Suprapubic skin (tissue), 4 donors: ENCODE results near the gene MYBPH. TPM values are rescaled to one million over a fixed set of nuclear protein-coding genes. Genes with fewer than 3 reads are reported as not detected.

ENCODE experiments used
- DNase-seq, 2 donors: peaks; one replicate each; pipeline ENCODE4 v3.0.0-alpha.2; 2019; ENCODE audit warnings: low spot score in 2 of 2
- H3K27ac ChIP-seq: fragments of 200-600 bp; sonication (generic); one replicate; pipeline ENCODE4 v1.5.1; 2019
- H3K27me3 ChIP-seq: fragments of 200-600 bp; sonication (generic); one replicate; pipeline ENCODE4 v1.5.1; 2019
- H3K36me3 ChIP-seq: fragments of 200-600 bp; sonication (generic); one replicate; pipeline ENCODE4 v1.5.1; 2019
- H3K4me1 ChIP-seq: fragments of 200-600 bp; sonication (generic); one replicate; pipeline ENCODE4 v1.5.1; 2019
- H3K4me3 ChIP-seq: fragments of 200-600 bp; sonication (generic); one replicate; pipeline ENCODE4 v1.5.1; 2019; ENCODE audit warnings: mild to moderate bottlenecking
- H3K9me3 ChIP-seq: fragments of 200-600 bp; sonication (generic); one replicate; pipeline ENCODE4 v1.5.1; 2019
- EP300 ChIP-seq: sonication (generic); formaldehyde crosslinking; IDR thresholded peaks from one replicate; pipeline ENCODE4 v1.6.1; 2017; ENCODE audit warnings: antibody characterized with exemption
- POLR2A ChIP-seq, 2 donors: fragments of 450-650 bp; IDR thresholded peaks; one replicate each; pipeline ENCODE4 v1.6.1; 2017; ENCODE audit warnings: antibody characterized with exemption in 2 of 2, mild to moderate bottlenecking in 2 of 2, moderate library complexity in 2 of 2
- POLR2AphosphoS5 ChIP-seq, 3 donors: sonication (generic); formaldehyde crosslinking; IDR thresholded peaks; one replicate each; pipeline ENCODE4 v1.6.1; 2017; ENCODE audit warnings: antibody characterized with exemption in 3 of 3
- WGBS: methylation state at CpG from one replicate; pipeline ENCODE4 v1.1.5; 2018; 5-methylcytosine and 5-hydroxymethylcytosine counted together
- total RNA-seq, 4 donors: library from RNA; depleted of rRNA; stranded (reverse); fragments of >200 nt; gene quantifications; one replicate each; pipeline ENCODE4 v1.1.0, GENCODE V29; 2016
- TF ChIP-seq, protein P1 (sequence below), 2 donors: fragments of 200-600 bp in 1 of 2; fragments of 450-650 bp in 1 of 2; sonication (generic) in 1 of 2; IDR thresholded peaks; one replicate each; pipeline ENCODE4 v1.5.1; 2016 to 2019; ENCODE audit warnings: antibody characterized with exemption in 2 of 2, mild to moderate bottlenecking in 1 of 2, moderate library complexity in 1 of 2

MYBPH gene
- total RNA-seq, 4 donors from 2014 or later, result 0.26 TPM; not detected in 3

DNA sequence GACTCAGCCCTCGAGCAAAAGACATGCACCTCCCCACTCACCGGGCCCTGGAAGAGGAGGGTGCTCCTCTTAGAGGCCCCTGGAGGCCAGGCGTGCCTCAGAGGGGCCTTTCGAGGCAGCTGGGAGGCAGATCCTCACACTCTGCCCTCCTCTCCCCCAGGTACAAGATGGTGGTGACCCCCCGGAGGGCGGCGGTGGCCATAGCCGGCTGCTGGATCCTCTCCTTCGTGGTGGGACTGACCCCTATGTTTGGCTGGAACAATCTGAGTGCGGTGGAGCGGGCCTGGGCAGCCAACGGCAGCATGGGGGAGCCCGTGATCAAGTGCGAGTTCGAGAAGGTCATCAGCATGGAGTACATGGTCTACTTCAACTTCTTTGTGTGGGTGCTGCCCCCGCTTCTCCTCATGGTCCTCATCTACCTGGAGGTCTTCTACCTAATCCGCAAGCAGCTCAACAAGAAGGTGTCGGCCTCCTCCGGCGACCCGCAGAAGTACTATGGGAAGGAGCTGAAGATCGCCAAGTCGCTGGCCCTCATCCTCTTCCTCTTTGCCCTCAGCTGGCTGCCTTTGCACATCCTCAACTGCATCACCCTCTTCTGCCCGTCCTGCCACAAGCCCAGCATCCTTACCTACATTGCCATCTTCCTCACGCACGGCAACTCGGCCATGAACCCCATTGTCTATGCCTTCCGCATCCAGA lies 10.4 kb downstream of the MYBPH start:
- no peaks in the 10 kb centered on the region for H3K36me3 ChIP-seq
- 94% methylated on average over 28 of the region's 28 CpGs for WGBS
- H3K27me3 ChIP-seq, result peaks cover 16% of the 10 kb centered on the region
- no peak overlapping the region for H3K27ac ChIP-seq
- H3K4me1 ChIP-seq, result no peaks in the 10 kb centered on the region
- no peak overlapping the region for H3K4me3 ChIP-seq
- DNase-seq, result no peak
- H3K9me3 ChIP-seq, result no peaks in the 10 kb centered on the region
- TF ChIP-seq, protein P1, sequence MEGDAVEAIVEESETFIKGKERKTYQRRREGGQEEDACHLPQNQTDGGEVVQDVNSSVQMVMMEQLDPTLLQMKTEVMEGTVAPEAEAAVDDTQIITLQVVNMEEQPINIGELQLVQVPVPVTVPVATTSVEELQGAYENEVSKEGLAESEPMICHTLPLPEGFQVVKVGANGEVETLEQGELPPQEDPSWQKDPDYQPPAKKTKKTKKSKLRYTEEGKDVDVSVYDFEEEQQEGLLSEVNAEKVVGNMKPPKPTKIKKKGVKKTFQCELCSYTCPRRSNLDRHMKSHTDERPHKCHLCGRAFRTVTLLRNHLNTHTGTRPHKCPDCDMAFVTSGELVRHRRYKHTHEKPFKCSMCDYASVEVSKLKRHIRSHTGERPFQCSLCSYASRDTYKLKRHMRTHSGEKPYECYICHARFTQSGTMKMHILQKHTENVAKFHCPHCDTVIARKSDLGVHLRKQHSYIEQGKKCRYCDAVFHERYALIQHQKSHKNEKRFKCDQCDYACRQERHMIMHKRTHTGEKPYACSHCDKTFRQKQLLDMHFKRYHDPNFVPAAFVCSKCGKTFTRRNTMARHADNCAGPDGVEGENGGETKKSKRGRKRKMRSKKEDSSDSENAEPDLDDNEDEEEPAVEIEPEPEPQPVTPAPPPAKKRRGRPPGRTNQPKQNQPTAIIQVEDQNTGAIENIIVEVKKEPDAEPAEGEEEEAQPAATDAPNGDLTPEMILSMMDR (IDR thresholded peaks at IDR 0.05), result no peak
- TF ChIP-seq POLR2AphosphoS5 (IDR thresholded peaks at IDR 0.05) (no peak), EP300 (no peak), POLR2A (IDR thresholded peaks at IDR 0.05) (no peak)

DNA sequence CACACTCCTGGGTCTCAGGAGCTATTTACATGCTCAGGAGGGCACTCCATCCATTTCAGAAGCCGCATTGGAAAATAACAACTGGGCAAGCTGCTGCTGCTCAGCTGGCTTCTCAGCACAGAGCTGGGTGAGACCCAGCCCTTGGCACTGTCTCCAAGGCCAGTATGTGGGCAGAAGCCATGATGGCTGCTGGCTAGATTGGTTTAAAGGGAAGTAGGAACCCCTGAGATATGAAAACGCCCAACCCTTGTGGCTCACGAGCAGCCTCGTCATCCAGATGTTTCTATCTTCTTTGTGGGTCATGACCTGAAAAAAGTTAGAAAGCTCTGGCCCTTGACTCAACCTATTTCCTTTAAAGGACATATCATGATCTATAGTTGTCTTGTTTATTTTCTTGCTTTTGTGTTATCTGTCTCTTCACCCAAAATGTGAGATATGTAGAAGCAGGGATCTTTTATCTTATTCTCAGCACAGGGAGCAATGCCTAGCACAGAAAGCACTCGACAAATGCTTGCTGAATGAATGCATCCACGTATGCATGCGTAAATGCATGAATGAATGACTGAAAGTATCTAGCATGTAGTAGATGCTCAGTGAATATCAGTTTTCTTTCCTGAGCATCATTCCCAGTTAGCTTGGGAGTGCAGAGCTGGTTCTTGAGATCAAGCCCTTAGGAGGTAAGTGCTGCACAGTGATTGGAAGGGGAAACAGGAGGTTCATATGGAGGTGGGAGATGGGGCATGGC lies 11.6 kb downstream of the MYBPH start:
- Histone ChIP-seq H3K4me1 (no peaks in the 10 kb centered on the region), H3K9me3 (no peaks in the 10 kb centered on the region), H3K36me3 (no peaks in the 10 kb centered on the region), H3K27me3 (peaks cover 16% of the 10 kb centered on the region), H3K27ac (no peak overlapping the region), H3K4me3 (no peak overlapping the region)
- DNase-seq, result no peak
- TF ChIP-seq, protein P1 (IDR thresholded peaks at IDR 0.05), result no peak
- no peak for TF ChIP-seq POLR2AphosphoS5 (IDR thresholded peaks at IDR 0.05)
- no peak for TF ChIP-seq POLR2A (IDR thresholded peaks at IDR 0.05)
- TF ChIP-seq EP300, result no peak
- WGBS, result 64% methylated on average over 7 of the region's 7 CpGs

DNA sequence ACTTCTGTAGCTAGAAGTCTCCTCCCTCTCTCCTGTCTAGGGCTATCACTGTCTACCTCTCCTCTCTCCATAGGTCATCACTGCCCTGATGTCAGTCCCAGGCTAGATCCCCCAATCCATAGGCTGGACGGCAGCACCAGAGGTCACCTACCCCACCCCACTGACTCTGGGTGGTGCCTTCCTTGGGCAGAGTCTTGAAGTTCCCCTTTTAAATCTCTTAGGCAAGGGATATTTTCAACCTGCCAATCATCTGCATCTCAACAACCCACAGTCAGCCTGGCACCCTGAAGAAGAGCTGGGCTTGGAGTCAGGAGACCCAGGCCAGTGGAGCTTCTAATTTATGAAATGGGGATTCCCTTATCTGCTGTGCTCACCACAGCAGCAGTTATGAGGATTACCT lies 13.2 kb downstream of the MYBPH start:
- Histone ChIP-seq H3K27ac (no peak overlapping the region), H3K9me3 (no peaks in the 10 kb centered on the region), H3K36me3 (no peaks in the 10 kb centered on the region), H3K4me3 (no peak overlapping the region), H3K27me3 (peaks cover 16% of the 10 kb centered on the region), H3K4me1 (no peaks in the 10 kb centered on the region)
- TF ChIP-seq POLR2A (IDR thresholded peaks at IDR 0.05) (no peak), EP300 (no peak), POLR2AphosphoS5 (IDR thresholded peaks at IDR 0.05) (no peak)
- TF ChIP-seq, protein P1 (IDR thresholded peaks at IDR 0.05), result no peak
- 80% methylated on average over 1 of the region's 1 CpG for WGBS
- no peak for DNase-seq

DNA sequence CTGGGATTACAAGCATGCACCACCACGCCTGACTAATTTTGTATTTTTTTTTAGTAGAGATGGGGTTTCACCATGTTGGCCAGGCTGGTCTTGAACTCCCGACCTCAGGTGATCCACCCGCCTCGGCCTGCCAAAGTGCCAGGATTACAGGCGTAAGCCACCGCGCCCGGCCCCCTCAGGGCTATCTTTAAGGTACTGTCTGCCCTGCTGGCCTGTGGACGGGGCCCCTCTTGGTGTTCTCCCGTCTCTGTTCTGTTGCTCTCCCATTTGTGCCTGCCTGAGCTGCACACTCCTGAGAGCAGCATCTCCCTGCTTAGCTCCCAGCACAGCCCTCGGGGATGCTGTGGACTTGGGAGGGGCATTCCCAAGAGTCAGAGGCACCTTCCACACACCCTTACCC lies 13.9 kb downstream of the MYBPH start:
- WGBS, result 68% methylated on average over 11 of the region's 11 CpGs
- no peak overlapping the region for H3K4me3 ChIP-seq
- H3K27ac ChIP-seq, result no peak overlapping the region
- H3K4me1 ChIP-seq, result no peaks in the 10 kb centered on the region
- no peaks in the 10 kb centered on the region for H3K36me3 ChIP-seq
- TF ChIP-seq POLR2A (IDR thresholded peaks at IDR 0.05) (no peak), EP300 (no peak), POLR2AphosphoS5 (IDR thresholded peaks at IDR 0.05) (no peak)
- TF ChIP-seq, protein P1 (IDR thresholded peaks at IDR 0.05), result no peak
- H3K9me3 ChIP-seq, result no peaks in the 10 kb centered on the region
- DNase-seq, result no peak
- peaks cover 16% of the 10 kb centered on the region for H3K27me3 ChIP-seq

DNA sequence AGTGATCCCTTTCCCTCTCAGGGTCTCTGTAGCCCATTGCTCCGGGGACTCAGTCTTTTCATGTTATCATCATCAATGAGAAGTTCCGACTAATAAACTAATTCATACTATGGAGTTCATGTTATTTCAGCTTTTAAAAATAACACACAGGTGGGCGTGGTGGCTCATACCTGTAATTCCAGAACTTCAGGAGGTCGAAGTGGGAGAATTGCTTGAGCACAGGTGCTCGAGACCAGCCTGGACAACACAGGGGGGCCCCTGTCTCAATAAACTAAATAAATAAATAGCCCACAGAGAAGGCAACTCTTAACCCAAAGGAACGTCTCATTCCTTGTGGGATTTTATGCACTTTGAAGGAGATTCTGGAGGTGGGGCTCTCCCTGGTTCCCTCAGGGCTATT lies 14.5 kb downstream of the MYBPH start:
- H3K36me3 ChIP-seq, result no peaks in the 10 kb centered on the region
- no peak for DNase-seq
- peaks cover 16% of the 10 kb centered on the region for H3K27me3 ChIP-seq
- WGBS, result 61% methylated on average over 6 of the region's 6 CpGs
- TF ChIP-seq POLR2A (IDR thresholded peaks at IDR 0.05) (no peak), POLR2AphosphoS5 (IDR thresholded peaks at IDR 0.05) (no peak), EP300 (no peak)
- TF ChIP-seq, protein P1 (IDR thresholded peaks at IDR 0.05), result no peak
- H3K4me1 ChIP-seq, result no peaks in the 10 kb centered on the region
- H3K9me3 ChIP-seq, result no peaks in the 10 kb centered on the region
- no peak overlapping the region for H3K4me3 ChIP-seq
- no peak overlapping the region for H3K27ac ChIP-seq
